WTC11 (cell line): ENCODE measurements around the gene DSTN.

ENCODE experiments used
- HMGXB4 ChIP-seq: sonication (generic); formaldehyde crosslinking; IDR thresholded peaks from 2 replicates; pipeline ENCODE4 v1.8.1; 2023; ENCODE audit warnings: mild to moderate bottlenecking, moderate library complexity, missing genetic modification reagents
- MAX ChIP-seq: sonication (generic); formaldehyde crosslinking; IDR thresholded peaks from 2 replicates; pipeline ENCODE4 v1.8.0; 2022; ENCODE audit warnings: mild to moderate bottlenecking, missing genetic modification reagents
- PRDM15 ChIP-seq: sonication (generic); formaldehyde crosslinking; IDR thresholded peaks from 2 replicates; pipeline ENCODE4 v1.8.0; 2022; ENCODE audit warnings: missing genetic modification reagents
- USF1 ChIP-seq: sonication (generic); formaldehyde crosslinking; IDR thresholded peaks from 2 replicates; pipeline ENCODE4 v1.8.0; 2022; ENCODE audit warnings: mild to moderate bottlenecking, missing genetic modification reagents

- TF ChIP-seq HMGXB4 (CRISPR knock-in tag) (no peak), PRDM15 (CRISPR knock-in tag) (no peak), MAX (CRISPR knock-in tag) (no peak), USF1 (CRISPR knock-in tag) (no peak)
Observed at GRCh38 chr20:17589161-17589834, 19.4 kb downstream of the DSTN start.
